ENCODE measurements around the gene ESF1. TPM values are rescaled to one million over a fixed set of nuclear protein-coding genes. Genes with fewer than 3 reads are reported as not detected.
A peak's percentile ranks its signal among the peaks of the same experiment; 100 is the strongest.
"Not testable (repeated sequence)": the region's sequence is repeated elsewhere in the genome, so short reads cannot be mapped to it uniquely, and the experiment has no call there.

The ESF1 gene
- polyA plus RNA-seq, 1 donor = 33.6 TPM

DNA sequence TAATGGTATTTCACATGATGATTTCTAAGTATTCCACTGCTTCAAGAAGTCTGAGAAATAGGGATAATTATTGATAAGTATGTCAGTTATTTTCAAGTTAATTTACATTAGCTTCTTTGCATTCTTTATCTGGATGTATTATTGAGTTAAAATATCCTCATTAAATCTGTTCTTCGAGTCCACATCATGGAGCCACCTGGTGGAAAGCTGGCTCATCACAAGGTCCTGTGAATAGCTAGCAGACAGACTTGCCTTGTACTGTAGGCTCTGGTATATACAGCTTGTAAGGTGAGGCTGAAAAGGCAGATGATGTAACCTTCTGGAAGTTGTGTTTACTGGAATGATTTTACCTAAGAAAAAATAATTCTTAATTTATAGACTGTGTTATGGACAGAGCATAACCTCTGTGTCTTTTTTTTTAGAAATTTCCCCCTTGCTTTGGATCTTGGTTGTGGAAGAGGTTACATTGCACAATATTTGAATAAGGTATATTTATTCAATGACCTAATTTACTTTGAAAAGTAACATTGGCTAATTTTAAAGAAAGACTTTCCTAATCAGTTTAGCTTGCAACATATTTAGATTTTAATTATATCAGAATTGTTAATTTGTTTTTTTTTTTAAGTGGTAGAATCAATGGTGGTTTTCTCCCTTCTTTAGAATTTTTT lies 3.6 kb upstream of the ESF1 start:
- DNase-seq = no peak

DNA sequence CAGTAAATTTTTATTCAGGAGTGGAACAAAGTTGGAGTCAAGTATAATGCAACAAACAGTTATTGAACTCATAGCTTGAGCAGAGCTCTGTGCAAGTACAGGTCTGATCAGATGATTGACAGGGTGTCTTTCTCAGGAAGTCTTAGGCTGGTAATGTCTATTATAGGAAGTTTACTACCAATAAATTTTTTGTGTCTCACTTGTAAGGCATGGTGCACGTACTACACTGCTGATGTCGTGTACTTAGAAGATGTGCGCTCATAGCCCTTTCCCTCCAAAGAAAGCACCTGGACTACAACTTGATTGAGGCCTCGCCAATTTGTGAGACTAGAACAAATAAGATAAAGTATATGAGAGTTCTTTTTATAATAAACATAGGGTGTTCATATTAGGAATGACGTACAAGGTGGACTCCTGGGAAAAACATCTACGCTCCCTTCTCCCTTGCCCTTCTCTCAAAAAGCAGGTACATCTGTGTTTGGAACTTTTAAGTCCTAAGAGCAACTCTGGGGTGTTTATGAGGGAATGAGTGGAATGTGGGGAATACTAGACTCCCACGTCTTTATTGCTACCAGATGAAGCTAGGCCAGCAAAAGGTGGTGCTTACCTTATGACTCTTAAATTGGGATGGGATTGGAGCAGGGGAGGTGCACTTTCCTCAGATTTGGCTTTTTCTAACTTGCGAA lies 1.6 kb upstream of the ESF1 start:
- DNase-seq = no peak

DNA sequence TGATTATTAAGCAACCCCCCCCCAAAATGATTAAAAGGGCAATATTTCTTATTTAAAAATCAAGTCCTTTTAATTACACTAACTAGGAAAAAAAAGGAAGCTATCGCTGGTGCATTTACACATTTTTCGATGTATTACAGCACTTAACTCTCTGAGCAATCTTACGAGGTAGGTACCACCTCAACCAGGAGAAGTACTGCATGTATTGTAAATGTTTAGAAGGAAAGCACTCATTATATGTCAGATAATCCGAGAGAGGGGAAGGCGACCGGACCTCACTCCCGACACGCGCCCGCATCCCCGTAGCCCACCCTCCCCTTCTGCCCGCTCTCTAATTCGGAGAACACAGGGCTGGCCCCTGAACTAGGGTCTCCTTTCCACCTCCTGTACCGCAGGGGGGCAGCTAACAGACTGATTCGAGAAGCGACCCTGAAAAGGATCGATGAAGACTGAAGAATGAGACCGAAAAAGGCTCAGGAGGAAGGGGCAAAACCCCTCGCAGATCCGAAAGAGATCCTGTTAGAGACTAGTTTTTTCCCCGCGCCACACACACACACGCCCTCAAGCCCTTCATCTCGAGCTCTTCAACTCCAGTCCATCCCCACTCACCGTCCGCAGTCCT lies 337 bp downstream of the ESF1 start:
- DNase-seq = no peak

GRCh38 chr20:13783528-13783927 lies 1.2 kb downstream of the ESF1 start:
- no peak for DNase-seq

DNA sequence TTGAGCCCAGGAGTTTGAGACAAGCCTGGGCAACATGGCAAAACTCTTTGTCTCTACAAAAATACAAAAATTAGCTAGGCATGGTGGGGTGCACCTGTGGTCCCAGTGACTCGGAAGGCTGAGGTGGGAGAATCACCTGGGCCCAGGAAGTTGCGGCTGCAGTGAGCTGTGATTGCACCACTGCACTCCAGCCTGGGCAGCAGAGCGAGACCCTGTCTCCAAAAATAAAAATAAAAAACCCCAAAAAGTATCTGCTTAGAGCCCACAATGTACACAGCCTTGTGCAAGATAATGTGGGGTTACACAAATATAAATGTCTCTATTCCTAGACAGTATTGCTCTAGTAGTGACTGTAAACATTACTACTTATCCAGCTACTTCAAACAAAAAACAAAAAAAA lies 5.9 kb downstream of the ESF1 start:
- no peak for DNase-seq

GRCh38 chr20:13777171-13777601 lies 7.5 kb downstream of the ESF1 start:
- DNase-seq = no peak

- DNase-seq = no peak
Observed at GRCh38 chr20:13775867-13776266, 8.9 kb downstream of the ESF1 start.

GRCh38 chr20:13772529-13772928 lies 12.2 kb downstream of the ESF1 start:
- no peak for DNase-seq

DNA sequence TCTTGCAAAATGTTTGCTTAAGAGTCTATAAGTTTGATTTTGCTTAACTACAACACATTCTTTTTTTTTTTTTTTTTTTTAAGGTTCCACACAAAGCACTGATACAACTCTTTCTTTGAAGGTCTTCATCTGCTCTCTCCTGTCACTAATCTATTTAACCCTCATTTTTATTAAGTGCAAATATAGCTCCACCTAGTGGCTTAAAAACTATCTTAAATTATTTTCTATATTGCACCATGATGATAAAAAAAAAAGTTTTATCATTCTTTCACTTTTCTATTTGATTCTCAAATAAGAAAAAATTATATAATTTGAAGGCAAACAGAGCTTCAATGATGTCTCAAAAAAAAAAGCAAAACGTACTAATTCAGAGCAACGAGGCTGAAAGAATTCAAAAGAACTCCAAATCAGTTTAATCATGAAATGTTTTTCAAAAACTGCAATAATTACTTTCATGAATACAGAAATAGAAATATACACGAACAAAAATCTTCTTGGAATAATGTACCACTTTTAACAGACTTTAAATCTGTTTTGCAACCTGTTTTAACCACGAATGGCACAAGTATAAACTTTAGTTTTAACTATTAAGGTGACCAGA lies 12.8 kb downstream of the ESF1 start:
- peak; percentile 10 for DNase-seq

- DNase-seq = no peak
Observed at GRCh38 chr20:13770141-13770540, 14.6 kb downstream of the ESF1 start.

DNA sequence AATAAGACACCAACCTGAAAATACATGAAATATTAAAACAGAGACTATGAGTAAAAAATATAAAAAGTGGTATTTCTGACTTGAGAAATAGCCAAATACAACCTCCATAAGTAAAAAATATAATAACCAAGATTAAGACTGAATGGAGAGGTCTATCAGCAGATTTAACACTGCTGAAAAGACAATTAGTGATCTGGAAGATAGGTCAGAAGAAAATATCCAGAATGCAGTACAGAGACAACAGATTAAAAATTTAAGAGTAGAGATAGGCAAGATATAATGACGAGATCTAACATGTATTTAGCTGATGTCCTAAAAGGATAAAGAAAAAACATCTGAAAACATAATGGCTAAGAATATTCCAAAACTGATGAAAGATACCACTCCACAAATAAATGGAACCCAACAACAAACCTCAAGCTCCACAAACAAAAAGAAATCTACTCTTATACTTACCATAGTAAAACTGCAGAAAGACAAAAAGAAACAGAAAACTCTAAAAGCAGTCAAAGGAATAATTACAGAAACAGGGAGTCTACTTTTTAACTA lies 18.8 kb downstream of the ESF1 start:
- no peak for DNase-seq

DNA sequence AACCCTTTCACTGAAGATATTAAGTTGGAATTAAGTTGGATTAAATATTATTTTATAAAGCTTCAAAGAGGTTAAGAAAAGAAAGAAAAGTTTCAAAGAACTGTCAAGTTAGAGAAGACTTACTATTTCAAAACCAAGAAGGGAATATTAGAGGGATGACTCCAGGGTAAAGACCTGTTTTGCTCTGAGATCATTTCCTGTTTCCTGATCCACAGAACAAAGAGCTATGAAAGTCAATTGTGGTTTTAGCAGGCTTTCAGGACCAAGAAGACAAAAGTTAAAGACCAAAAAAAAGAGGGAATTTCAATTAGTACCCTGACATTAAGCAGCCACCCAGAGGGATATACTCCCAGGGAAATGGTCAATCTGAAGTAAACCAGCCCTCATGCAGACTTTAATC lies 19.4 kb downstream of the ESF1 start:
- no peak for DNase-seq

GRCh38 chr20:13760451-13760946 lies 24.2 kb downstream of the ESF1 start:
- not testable (repeated sequence) for DNase-seq

GRCh38 chr20:13758884-13759283 lies 25.8 kb downstream of the ESF1 start:
- no peak for DNase-seq

DNA sequence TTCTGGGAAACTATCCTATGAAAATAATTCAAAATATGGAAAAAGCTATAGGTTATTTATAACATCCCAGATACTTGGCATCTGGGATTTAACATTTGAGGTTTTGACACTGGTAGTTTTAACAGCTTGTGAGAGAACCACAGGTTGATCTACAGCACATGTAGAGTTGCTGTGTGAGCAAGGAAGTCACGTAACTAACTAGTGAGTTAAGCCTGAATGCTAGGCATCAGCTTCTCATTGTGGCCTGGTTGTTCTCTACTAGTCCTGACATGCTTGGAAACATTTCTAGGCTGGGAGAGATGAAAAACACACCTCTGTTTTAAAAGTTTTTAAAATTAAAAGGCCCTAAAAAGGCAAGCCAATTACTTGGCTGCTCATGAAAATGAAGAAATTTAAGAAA lies 28.2 kb downstream of the ESF1 start:
- no peak for DNase-seq

GRCh38 chr20:13755809-13756208 lies 28.9 kb downstream of the ESF1 start:
- DNase-seq = no peak

GRCh38 chr20:13753436-13754036 lies 31.2 kb downstream of the ESF1 start:
- DNase-seq = no peak

- no peak for DNase-seq
Observed at GRCh38 chr20:13749811-13750210, 34.9 kb downstream of the ESF1 start.

DNA sequence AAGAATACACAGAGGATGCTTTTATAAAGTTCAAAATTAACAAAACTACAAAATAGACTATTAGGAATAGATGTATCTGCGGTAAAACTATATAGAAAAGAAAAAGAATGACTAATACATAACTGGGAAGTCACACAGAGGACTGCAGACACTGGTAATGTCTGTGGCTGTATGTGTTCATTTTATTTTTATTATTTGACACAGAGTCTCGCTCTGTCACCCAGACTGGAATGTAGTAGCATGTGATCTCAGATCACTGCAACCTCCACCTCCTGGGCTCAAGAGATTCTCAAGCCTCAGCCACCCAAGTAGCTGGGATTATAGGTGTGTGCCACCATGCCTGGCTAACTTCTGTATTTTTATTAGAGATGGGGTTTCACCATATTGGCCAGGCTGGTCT lies 38.9 kb downstream of the ESF1 start:
- no peak for DNase-seq

DNA sequence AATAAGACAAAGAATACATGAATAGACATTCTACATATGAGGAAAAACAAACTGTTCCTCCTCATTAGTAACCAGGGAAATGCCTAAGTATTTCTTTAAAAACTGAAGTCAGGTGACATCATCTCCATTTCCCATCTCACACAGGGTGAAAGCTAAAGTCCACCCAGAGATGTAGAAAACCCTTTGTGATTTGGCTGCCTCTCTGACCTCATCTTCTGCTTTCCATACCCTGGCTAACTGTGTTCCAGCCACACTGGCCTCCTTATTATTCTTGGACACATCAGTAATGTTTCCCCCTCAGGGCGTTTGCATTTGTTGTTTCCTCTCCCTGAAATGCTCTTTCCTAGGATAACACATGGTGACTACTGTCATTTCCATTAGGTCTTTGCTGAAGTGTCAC lies 40.4 kb downstream of the ESF1 start:
- DNase-seq = no peak

GRCh38 chr20:13741879-13742278 lies 42.8 kb downstream of the ESF1 start:
- no peak for DNase-seq

Data from left kidney (tissue), 2 donors.